NB4 (cell line): Measurements from ENCODE around the gene C11orf98.
A peak's percentile ranks its signal among the peaks of the same experiment; 100 is the strongest.

Experiments used
- DNase-seq: peaks from one replicate; pipeline ENCODE4 v3.0.0; 2010; ENCODE audit warnings: low read depth
- H3K4me3 ChIP-seq: one replicate; pipeline ENCODE4 v1.5.1; 2011; ENCODE audit warnings: mild to moderate bottlenecking, low read depth, low read length, moderate library complexity
- CTCF ChIP-seq: IDR thresholded peaks from one replicate; pipeline ENCODE4 v1.5.1; 2012; ENCODE audit warnings: low read depth, low read length
- MYC ChIP-seq: IDR thresholded peaks from 2 replicates; pipeline ENCODE4 v1.6.1; 2011; ENCODE audit warnings: low read depth, low read length
- POLR2A ChIP-seq: IDR thresholded peaks from 2 replicates; pipeline ENCODE4 v1.6.1; 2011; ENCODE audit warnings: mild to moderate bottlenecking; ENCODE audit not compliant: insufficient read length; ENCODE audit errors: extremely low read depth
- TF ChIP-seq, protein P1 (sequence below): IDR thresholded peaks from 2 replicates; pipeline ENCODE4 v1.6.1; 2011; ENCODE audit warnings: low read depth, low read length

C11orf98 gene

GRCh38 chr11:62689421-62690183 is 24.6 kb upstream of the C11orf98 start, which contains the start of gene LRRN4CL:
Gene LRRN4CL, minus strand, starts transcription at chr11:62689530. Its CDS starts 1,022 bp downstream, at chr11:62688508.
- TF ChIP-seq MYC = no peak
- DNase-seq = no peak
- no peak within 1 kb of the TSS for H3K4me3 ChIP-seq

- H3K4me3 ChIP-seq = no peak overlapping the region
- DNase-seq = peak; percentile 1
- TF ChIP-seq POLR2A (no peak), MYC (no peak), CTCF (no peak)
- TF ChIP-seq, protein P1, sequence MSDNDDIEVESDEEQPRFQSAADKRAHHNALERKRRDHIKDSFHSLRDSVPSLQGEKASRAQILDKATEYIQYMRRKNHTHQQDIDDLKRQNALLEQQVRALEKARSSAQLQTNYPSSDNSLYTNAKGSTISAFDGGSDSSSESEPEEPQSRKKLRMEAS = no peak
Measured at GRCh38 chr11:62688491-62688890, 23.5 kb upstream of the C11orf98 start.

DNA sequence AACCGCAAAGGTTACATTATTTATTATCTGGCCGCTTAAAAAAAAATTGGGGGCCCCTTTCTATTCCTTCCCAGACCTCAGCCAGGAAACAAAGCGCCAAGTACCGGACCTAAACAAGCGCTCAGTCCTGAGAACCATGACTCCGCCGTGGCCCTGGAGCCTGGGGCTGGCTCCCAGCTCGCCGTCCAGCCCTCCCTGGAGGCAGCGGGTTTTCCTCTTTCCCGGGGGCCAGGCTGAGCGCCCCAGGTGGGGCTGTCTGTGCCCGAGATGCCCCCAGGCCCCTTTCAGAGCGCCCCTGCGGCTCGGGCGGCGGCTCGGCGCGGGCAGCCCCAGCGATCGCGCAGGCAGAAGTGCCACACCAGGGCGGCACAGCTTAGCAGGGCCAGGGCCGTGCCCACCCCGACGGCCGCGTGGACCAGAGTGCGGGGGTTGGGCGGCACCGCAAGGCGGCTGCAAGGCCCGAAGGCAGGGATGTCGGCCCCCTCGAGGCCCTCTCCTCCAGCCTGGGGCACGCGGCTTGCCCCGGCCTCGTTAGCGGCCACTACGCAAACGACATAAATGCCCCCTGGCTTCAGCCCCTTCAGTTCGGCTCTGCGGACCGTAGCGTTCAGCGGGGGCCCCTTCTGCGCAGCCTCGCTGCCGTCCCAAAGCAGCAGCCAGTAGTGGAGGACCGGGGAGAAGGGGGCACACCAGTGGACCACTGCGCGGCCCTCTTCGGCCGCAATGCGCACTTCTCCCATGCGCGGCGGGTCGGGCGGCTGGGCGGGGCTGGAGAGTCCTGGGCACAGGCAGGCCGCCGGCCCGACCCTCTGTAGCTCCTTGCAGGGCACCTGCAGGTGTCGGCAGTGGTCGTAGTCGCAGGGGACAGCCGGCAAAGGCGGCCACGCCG is 22.7 kb upstream of the C11orf98 start:
- TF ChIP-seq MYC = no peak
- TF ChIP-seq, protein P1 = no peak
- TF ChIP-seq POLR2A = no peak
- no peak for TF ChIP-seq CTCF
- DNase-seq = peak; percentile 1
- H3K4me3 ChIP-seq = no peak overlapping the region

DNA sequence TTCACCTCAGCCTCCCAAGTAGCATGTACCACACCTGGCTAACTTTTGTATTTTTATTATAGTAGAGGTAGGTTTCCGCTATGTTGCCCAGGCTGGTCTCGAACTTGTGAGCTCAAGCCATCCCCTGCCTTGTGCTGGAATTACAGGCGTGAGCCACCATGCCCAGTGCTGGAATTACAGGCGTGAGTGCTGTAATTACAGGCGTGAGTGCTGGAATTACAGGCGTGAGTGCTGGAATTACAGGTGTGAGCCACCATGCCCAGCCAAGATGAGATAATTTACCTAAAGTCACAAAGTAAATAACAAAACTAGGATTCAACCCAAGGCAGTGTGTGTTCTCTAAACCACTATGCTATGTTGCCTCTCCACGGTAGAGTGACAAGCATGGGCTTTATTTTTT is 17.5 kb upstream of the C11orf98 start:
- no peak for TF ChIP-seq POLR2A
- TF ChIP-seq CTCF = no peak
- TF ChIP-seq MYC = no peak
- TF ChIP-seq, protein P1 = no peak
- peak; percentile 1 for DNase-seq

GRCh38 chr11:62680825-62681240 is 15.8 kb upstream of the C11orf98 start:
- H3K4me3 ChIP-seq = no peak overlapping the region
- peak; percentile 88 for DNase-seq
- TF ChIP-seq, protein P1 = no peak
- peak; percentile 49 for TF ChIP-seq CTCF

More for the DNA sequence above, 17.5 kb upstream of the C11orf98 start:
- no peak overlapping the region for H3K4me3 ChIP-seq
